Ovary (tissue), 3 donors: ENCODE data around the gene TRABD.

ENCODE experiments used
- POLR2A ChIP-seq: fragments of 450-650 bp; IDR thresholded peaks from one replicate; pipeline ENCODE4 v1.6.1; 2017; ENCODE audit warnings: antibody characterized with exemption, mild to moderate bottlenecking, moderate library complexity
- TF ChIP-seq, protein P1 (sequence below), 3 donors: fragments of 450-650 bp in 2 of 3; fragments of 200-600 bp in 1 of 3; IDR thresholded peaks; one replicate each; pipeline versions ENCODE4 v1.5.1 to v1.8.0; 2016 to 2022; ENCODE audit warnings: antibody characterized with exemption in 3 of 3, mild to moderate bottlenecking in 1 of 3
- donor health status: DM: no; HTN: no; CAD: no.

DNA sequence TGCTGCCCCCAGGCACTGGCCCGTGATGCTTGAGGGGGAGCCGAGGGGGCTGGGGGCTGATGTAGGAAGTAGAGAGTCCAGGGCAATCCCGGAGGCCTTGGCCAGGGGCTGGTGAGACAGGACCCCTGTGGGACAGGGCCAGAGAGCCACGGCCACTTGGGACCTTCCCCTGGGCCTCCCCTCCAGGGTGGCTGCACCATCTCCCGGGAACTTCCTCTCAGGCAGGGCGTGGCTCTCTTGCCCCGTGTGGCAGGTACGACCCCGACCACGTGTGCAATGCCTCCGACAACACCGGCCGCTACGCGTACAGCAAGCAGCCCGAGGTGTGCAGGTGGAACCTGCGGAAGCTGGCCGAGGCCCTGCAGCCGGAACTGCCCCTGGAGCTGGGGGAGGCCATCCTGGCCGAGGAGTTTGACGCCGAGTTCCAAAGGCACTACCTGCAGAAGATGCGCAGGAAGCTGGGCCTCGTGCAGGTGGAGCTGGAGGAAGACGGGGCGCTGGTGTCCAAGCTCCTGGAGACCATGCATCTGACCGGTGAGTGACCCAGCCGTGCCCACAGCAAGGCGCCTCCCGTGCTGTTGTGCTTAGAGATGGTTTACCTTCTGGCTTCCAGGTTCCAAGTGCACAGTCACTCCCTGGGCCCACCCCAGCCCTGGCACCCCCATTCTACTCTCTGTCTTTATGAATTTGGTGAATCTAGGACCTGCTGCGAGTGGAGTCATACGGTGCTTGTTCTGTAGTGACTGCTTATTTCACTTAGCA is 24.8 kb downstream of the TRABD start:
- TF ChIP-seq, protein P1, sequence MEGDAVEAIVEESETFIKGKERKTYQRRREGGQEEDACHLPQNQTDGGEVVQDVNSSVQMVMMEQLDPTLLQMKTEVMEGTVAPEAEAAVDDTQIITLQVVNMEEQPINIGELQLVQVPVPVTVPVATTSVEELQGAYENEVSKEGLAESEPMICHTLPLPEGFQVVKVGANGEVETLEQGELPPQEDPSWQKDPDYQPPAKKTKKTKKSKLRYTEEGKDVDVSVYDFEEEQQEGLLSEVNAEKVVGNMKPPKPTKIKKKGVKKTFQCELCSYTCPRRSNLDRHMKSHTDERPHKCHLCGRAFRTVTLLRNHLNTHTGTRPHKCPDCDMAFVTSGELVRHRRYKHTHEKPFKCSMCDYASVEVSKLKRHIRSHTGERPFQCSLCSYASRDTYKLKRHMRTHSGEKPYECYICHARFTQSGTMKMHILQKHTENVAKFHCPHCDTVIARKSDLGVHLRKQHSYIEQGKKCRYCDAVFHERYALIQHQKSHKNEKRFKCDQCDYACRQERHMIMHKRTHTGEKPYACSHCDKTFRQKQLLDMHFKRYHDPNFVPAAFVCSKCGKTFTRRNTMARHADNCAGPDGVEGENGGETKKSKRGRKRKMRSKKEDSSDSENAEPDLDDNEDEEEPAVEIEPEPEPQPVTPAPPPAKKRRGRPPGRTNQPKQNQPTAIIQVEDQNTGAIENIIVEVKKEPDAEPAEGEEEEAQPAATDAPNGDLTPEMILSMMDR (IDR thresholded peaks at IDR 0.05), result no peak
- no peak for TF ChIP-seq POLR2A
